Right lobe of liver (tissue), 6 donors: ENCODE measurements around the gene TRIM22. TPM values are rescaled to one million over a fixed set of nuclear protein-coding genes. Genes with fewer than 3 reads are reported as not detected.

Experiments used
- ATAC-seq, 4 donors: fragments of 200-7000 bp; cut with Tn5 transposase; one replicate each; pipeline ENCODE4 v1.9.1; 2020; ENCODE audit warnings: mild to moderate bottlenecking in 4 of 4, moderate library complexity in 4 of 4
- DNase-seq, 3 donors: peaks; one replicate each; pipeline ENCODE4 v3.0.0-alpha.2; 2020
- H3K27ac ChIP-seq, 3 donors: fragments of 200-600 bp; one replicate each; pipeline ENCODE4 v1.8.0; 2022
- H3K27me3 ChIP-seq, 2 donors: fragments of 200-600 bp; one replicate each; pipeline ENCODE4 v1.8.0; 2022
- H3K36me3 ChIP-seq, 4 donors: fragments of 200-600 bp; sonication (generic) in 1 of 4; one replicate each; pipeline versions ENCODE4 v1.5.1 to v1.8.0; 2017 to 2022; ENCODE audit warnings: control low read depth in 1 of 4
- H3K4me1 ChIP-seq, 4 donors: fragments of 200-600 bp; sonication (generic) in 1 of 4; one replicate each; pipeline versions ENCODE4 v1.5.1 to v1.8.0; 2017 to 2022; ENCODE audit warnings: control low read depth in 1 of 4
- H3K4me3 ChIP-seq, 3 donors: fragments of 200-600 bp; one replicate each; pipeline ENCODE4 v1.8.0; 2022
- H3K9me3 ChIP-seq, 4 donors: fragments of 200-600 bp; sonication (generic) in 1 of 4; one replicate each; pipeline versions ENCODE4 v1.5.1 to v1.8.0; 2017 to 2022; ENCODE audit warnings: control low read depth in 1 of 4
- POLR2A ChIP-seq: fragments of 450-650 bp; IDR thresholded peaks from one replicate; pipeline ENCODE4 v1.6.1; 2017; ENCODE audit warnings: antibody characterized with exemption, mild to moderate bottlenecking
- WGBS: methylation state at CpG from one replicate; pipeline ENCODE4 v1.1.6; 2018; ENCODE audit warnings: low coverage, low lambda C conversion rate; ENCODE audit not compliant: insufficient coverage; ENCODE audit errors: missing lambda C conversion rate; 5-methylcytosine and 5-hydroxymethylcytosine counted together
- intact Hi-C, 2 donors: fragments of 100-400 bp; cut with DNase I; formaldehyde crosslinking; loops; one replicate each; pipeline versions ENCODE4 v1.11.2 to v1.14.1; 2022
- total RNA-seq, 6 experiments: library from RNA; depleted of rRNA in 2 of 6; stranded (reverse); fragments of >200 nt in 2 of 6; fragmentation: NEBNext Ultra II Directional in 3 of 6; extraction: Animal tissue kit (Norgen Biotek cat#: 25700) in 3 of 6; gene quantifications; one replicate each; pipeline versions ENCODE4 v1.1.0 to v1.2.4, GENCODE V29; 2016 to 2023
- TF ChIP-seq, protein P1 (sequence below), 4 donors: fragments of 200-600 bp in 3 of 4; fragments of 450-650 bp in 1 of 4; IDR thresholded peaks; one replicate each; pipeline versions ENCODE4 v1.5.1 to v1.8.0; 2016 to 2022; ENCODE audit warnings: antibody characterized with exemption in 4 of 4, mild to moderate bottlenecking in 2 of 4
- donor health status: DM: no; HTN: yes; CAD: no.
- donor health status: DM: no; HTN: no; CAD: no.
- donor health status: DM: no; HTN: no; CAD: no.
- donor health status: DM: no; HTN: yes; CAD: no.
- donor health status: DM: no; HTN: yes; CAD: no.

TRIM22 gene
- total RNA-seq, 6 experiments from 2014 or later: 10.0 to 29.1 (median 13.8) TPM

DNA sequence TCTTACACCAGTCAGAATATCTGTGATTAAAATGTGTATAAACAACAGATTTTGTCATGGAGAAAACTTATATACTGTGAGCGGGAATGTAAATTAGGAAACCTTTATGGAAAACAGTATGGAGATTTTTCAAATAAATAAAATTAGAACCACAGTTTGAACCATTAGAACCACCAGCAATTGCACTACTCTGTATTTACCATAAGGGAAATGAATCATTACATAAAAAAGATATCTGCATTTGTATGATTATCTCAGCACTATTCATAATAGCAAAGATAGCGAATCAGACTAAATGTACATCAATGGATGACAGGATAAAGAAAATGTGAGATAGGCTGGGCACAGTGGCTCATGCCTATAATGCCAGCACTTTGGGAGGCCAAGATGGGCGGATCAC lies 57.0 kb downstream of the TRIM22 start:
- ATAC-seq: no peak
- TF ChIP-seq, protein P1, sequence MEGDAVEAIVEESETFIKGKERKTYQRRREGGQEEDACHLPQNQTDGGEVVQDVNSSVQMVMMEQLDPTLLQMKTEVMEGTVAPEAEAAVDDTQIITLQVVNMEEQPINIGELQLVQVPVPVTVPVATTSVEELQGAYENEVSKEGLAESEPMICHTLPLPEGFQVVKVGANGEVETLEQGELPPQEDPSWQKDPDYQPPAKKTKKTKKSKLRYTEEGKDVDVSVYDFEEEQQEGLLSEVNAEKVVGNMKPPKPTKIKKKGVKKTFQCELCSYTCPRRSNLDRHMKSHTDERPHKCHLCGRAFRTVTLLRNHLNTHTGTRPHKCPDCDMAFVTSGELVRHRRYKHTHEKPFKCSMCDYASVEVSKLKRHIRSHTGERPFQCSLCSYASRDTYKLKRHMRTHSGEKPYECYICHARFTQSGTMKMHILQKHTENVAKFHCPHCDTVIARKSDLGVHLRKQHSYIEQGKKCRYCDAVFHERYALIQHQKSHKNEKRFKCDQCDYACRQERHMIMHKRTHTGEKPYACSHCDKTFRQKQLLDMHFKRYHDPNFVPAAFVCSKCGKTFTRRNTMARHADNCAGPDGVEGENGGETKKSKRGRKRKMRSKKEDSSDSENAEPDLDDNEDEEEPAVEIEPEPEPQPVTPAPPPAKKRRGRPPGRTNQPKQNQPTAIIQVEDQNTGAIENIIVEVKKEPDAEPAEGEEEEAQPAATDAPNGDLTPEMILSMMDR (IDR thresholded peaks at IDR 0.05): no peak
- no peak for TF ChIP-seq POLR2A
- no peak overlapping the region for H3K4me3 ChIP-seq
- intact Hi-C loops: no loop called here
- H3K36me3 ChIP-seq: no peaks in the 10 kb centered on the region
- DNase-seq: no peak
- 93% methylated on average over 2 of the region's 3 CpGs for WGBS
- H3K9me3 ChIP-seq: no peaks in the 10 kb centered on the region
- H3K27ac ChIP-seq: no peak overlapping the region
- H3K4me1 ChIP-seq: no peaks in the 10 kb centered on the region
- H3K27me3 ChIP-seq: no peaks in the 10 kb centered on the region

DNA sequence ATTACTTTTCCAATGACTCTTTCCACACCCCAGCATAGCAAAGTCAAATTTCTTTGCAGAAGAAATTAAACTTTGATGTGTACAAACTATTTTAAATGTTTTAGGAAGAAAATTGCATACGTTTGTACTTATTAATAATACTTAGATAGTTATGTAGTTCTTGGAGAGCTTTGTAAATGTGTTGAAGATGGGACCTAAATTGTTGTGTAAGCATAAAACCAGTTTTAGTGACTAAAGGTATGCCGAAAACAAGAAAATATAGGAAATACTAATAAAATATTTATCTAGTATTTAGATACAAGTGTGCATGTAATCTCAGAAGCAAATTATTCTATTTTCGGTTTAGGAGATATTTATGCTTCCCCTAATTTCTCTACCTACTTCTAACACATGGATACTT lies 60.2 kb downstream of the TRIM22 start:
- H3K36me3 ChIP-seq: no peaks in the 10 kb centered on the region
- DNase-seq: no peak
- H3K27me3 ChIP-seq: no peaks in the 10 kb centered on the region
- ATAC-seq: no peak
- H3K9me3 ChIP-seq: no peaks in the 10 kb centered on the region
- H3K27ac ChIP-seq: no peak overlapping the region
- WGBS: 55% methylated on average over 3 of the region's 3 CpGs
- intact Hi-C loops: no loop called here
- no peaks in the 10 kb centered on the region for H3K4me1 ChIP-seq
- H3K4me3 ChIP-seq: no peak overlapping the region
- TF ChIP-seq, protein P1 (IDR thresholded peaks at IDR 0.05): no peak
- no peak for TF ChIP-seq POLR2A

DNA sequence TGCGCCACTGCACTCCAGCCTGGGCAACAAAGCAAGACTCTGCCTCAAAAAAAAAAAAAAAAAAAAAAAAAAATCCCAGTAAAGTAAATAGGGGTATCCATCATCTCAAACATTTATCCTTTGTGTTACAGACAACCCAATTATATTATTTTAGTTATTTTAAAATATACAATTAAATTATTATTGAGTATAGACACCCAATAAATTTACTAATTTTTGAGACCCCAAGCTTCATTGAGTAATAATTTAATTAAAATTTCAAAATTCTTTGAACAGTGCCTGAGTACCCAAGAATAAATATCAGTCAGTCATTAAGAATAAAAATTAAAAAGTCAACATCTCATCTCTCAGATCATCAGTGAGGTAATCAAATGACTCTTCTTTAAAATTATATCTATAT lies 64.4 kb downstream of the TRIM22 start, which contains the start of gene OR52N4:
Gene OR52N4 (plus strand): TSS at position 301 of the 400 bp plus-strand sequence. CDS start 498 bp downstream, outside the sequence.
- Histone ChIP-seq H3K27me3 (no peaks in the 10 kb centered on the region), H3K4me1 (no peaks in the 10 kb centered on the region), H3K4me3 (no peak within 1 kb of the TSS), H3K27ac (no peak within 1 kb of the TSS), H3K36me3 (no peaks in the 10 kb centered on the region), H3K9me3 (no peaks in the 10 kb centered on the region)
- 83% methylated on average over 1 of the region's 1 CpG for WGBS
- DNase-seq (no peak), ATAC-seq (no peak)
- intact Hi-C loops: no loop called here
- no peak for TF ChIP-seq POLR2A

Other genes starting within 250 kb of the TRIM22 start
- not detected for gene OR51I1, start 248.3 kb upstream of the TRIM22 start, total RNA-seq
- not detected for gene OR51I2, start 240.5 kb upstream of the TRIM22 start, total RNA-seq
- not detected for gene OR52D1, start 201.1 kb upstream of the TRIM22 start, total RNA-seq
- gene UBQLN3, start 179.8 kb upstream of the TRIM22 start, total RNA-seq: under 1 TPM in 1 of 6 experiments, not detected in 5; 0.12 TPM
- under 1 TPM in 4 of 6 experiments, not detected in 2; 0.11 to 0.32 (median 0.21) TPM for gene UBQLNL, start 173.1 kb upstream of the TRIM22 start, total RNA-seq
- gene OR52H1, start 141.2 kb upstream of the TRIM22 start, total RNA-seq: under 1 TPM in 1 of 6 experiments, not detected in 5; 0.49 TPM
- not detected for gene OR52B6, start 108.9 kb upstream of the TRIM22 start, total RNA-seq
- gene TRIM6, start 93.2 kb upstream of the TRIM22 start, total RNA-seq: 1 to 10 TPM in 1 of 6 experiments, under 1 TPM in 5; 0.29 to 2.0 (median 0.65) TPM
- gene TRIM34, start 64.8 kb upstream of the TRIM22 start, total RNA-seq: 1 to 10 TPM in 5 of 6 experiments, under 1 TPM in 1; 0.93 to 3.3 (median 2.3) TPM
- 10 to 100 TPM; 15.3 to 19.2 (median 18.2) TPM for gene TRIM5, start 4.7 kb upstream of the TRIM22 start, total RNA-seq
- gene OR56B1, start 46.7 kb downstream of the TRIM22 start, total RNA-seq: under 1 TPM in 1 of 6 experiments, not detected in 5; 0.12 TPM
- not detected for gene OR52N4, start 64.5 kb downstream of the TRIM22 start, total RNA-seq
- not detected for gene OR52N5, start 93.6 kb downstream of the TRIM22 start, total RNA-seq
- not detected for gene OR52N1, start 101.5 kb downstream of the TRIM22 start, total RNA-seq
- not detected for gene OR52N2, start 119.1 kb downstream of the TRIM22 start, total RNA-seq
- not detected for gene OR52E6, start 152.1 kb downstream of the TRIM22 start, total RNA-seq
- not detected for gene OR52E8, start 167.9 kb downstream of the TRIM22 start, total RNA-seq
- gene OR52E4, start 190.8 kb downstream of the TRIM22 start, total RNA-seq: not detected
- gene OR52E5, start 203.4 kb downstream of the TRIM22 start, total RNA-seq: not detected